GM12878 (cell line): ENCODE measurements around the gene LENG9.

Experiments
- ATF3 ChIP-seq: IDR thresholded peaks from 2 replicates; pipeline ENCODE4 v1.6.1; 2011; ENCODE audit warnings: low read depth, mild to moderate bottlenecking, low read length, moderate library complexity, borderline replicate concordance; ENCODE audit errors: extremely low read depth
- BHLHE40 ChIP-seq, 2 experiments: fragments of 450-650 bp in 1 of 2; IDR thresholded peaks; 2 replicates each; pipeline ENCODE4 v1.6.1; 2011 to 2017; ENCODE audit warnings: low read depth in 2 of 2, borderline replicate concordance in 1 of 2, improper control_type of control experiment in 1 of 2, low read length in 1 of 2, mild to moderate bottlenecking in 1 of 2
- CEBPB ChIP-seq, 2 experiments: fragments of 150-350 bp in 1 of 2; IDR thresholded peaks; 2 replicates each; pipeline ENCODE4 v1.6.1; 2012 to 2014; ENCODE audit warnings: low read depth in 2 of 2, low read length in 2 of 2, borderline replicate concordance in 1 of 2, inconsistent platforms in 1 of 2
- CTCF ChIP-seq, 3 experiments: IDR thresholded peaks in 2 of 3; conservative IDR thresholded peaks in 1 of 3; 2 replicates each; pipeline ENCODE4 v1.5.1; 2011; ENCODE audit warnings: low read depth in 3 of 3, low read length in 3 of 3, mild to moderate bottlenecking in 3 of 3, control low read depth in 2 of 3, moderate library complexity in 2 of 3, inconsistent platforms in 1 of 3, mixed read lengths in 1 of 3; ENCODE audit not compliant: control insufficient read depth in 2 of 3, insufficient read depth in 1 of 3; ENCODE audit errors: extremely low read depth in 1 of 3
- E4F1 ChIP-seq: fragments of 450-650 bp; IDR thresholded peaks from 2 replicates; pipeline ENCODE4 v1.6.1; 2018; ENCODE audit warnings: borderline replicate concordance, mild to moderate bottlenecking; ENCODE audit not compliant: partially characterized antibody
- ESRRA ChIP-seq: IDR thresholded peaks from 2 replicates; pipeline ENCODE4 v1.6.1; 2012; ENCODE audit warnings: mild to moderate bottlenecking, low read length, improper control_type of control experiment
- MAX ChIP-seq: IDR thresholded peaks from 2 replicates; pipeline ENCODE4 v1.6.1; 2012; ENCODE audit warnings: low read depth, low read length, improper control_type of control experiment
- MYC ChIP-seq: IDR thresholded peaks from 2 replicates; pipeline ENCODE4 v1.6.1; 2011; ENCODE audit warnings: mild to moderate bottlenecking, low read length, moderate library complexity, inconsistent platforms; ENCODE audit not compliant: insufficient read depth, insufficient replicate concordance, insufficient read length, severe bottlenecking
- POLR2A ChIP-seq: IDR thresholded peaks from 2 replicates; pipeline ENCODE4 v1.6.1; 2011; ENCODE audit warnings: low read depth, mild to moderate bottlenecking, low read length
- POLR2AphosphoS5 ChIP-seq: IDR thresholded peaks from 2 replicates; pipeline ENCODE4 v1.6.1; 2011; ENCODE audit warnings: mild to moderate bottlenecking, low read length, inconsistent platforms
- RAD21 ChIP-seq: IDR thresholded peaks from 2 replicates; pipeline ENCODE4 v1.6.1; 2011; ENCODE audit warnings: mild to moderate bottlenecking, low read depth, low read length, moderate library complexity; ENCODE audit not compliant: insufficient read depth
- RFX5 ChIP-seq: IDR thresholded peaks from 2 replicates; pipeline ENCODE4 v1.6.1; 2011; ENCODE audit warnings: low read depth, low read length, improper control_type of control experiment
- SMC3 ChIP-seq: IDR thresholded peaks from 2 replicates; pipeline ENCODE4 v1.6.1; 2011; ENCODE audit warnings: low read length, improper control_type of control experiment, borderline replicate concordance
- TAF1 ChIP-seq: IDR thresholded peaks from 2 replicates; pipeline ENCODE4 v1.6.1; 2011; ENCODE audit warnings: mild to moderate bottlenecking, low read depth, low read length, borderline replicate concordance

GRCh38 chr19:54421169-54421516, 42.4 kb downstream of the LENG9 start:
- TF ChIP-seq POLR2AphosphoS5 (no peak), TAF1 (no peak), RAD21 (no peak), CTCF (IDR thresholded peaks at IDR 0.05 in 2 of 3, conservative IDR thresholded peaks at IDR 0.05 in 1 of 3; ENCODE audit: control insufficient read depth in 2 of 3, extremely low read depth in 1 of 3, insufficient read depth in 1 of 3, low read depth in 3 of 3, low read length in 3 of 3) (no peak), ATF3 (no peak), SMC3 (no peak), BHLHE40 (IDR thresholded peaks at IDR 0.05; ENCODE audit: borderline replicate concordance in 1 of 2, low read depth in 2 of 2, low read length in 1 of 2) (no peak), ESRRA (no peak), MYC (no peak), MAX (no peak), RFX5 (no peak), CEBPB (IDR thresholded peaks at IDR 0.05; ENCODE audit: borderline replicate concordance in 1 of 2, low read depth in 2 of 2, low read length in 2 of 2) (no peak), POLR2A (no peak), E4F1 (no peak)
